SU-DHL-6 (cell line): ENCODE measurements around the gene ZNF341.

Experiments
- H2AFZ ChIP-seq: fragments of 200-600 bp; sonication (generic); 2 replicates; pipeline ENCODE4 v1.6.1; 2014; ENCODE audit warnings: low read depth, mild to moderate bottlenecking, moderate library complexity, mixed read lengths, antibody characterized with exemption, low read length; ENCODE audit not compliant: severe bottlenecking
- H3F3A ChIP-seq: fragments of 200-600 bp; shearing (Covaris generic); 2 replicates; pipeline ENCODE4 v1.6.0; 2016; ENCODE audit warnings: antibody characterized with exemption, mild to moderate bottlenecking; ENCODE audit not compliant: insufficient read depth
- H3K27ac ChIP-seq: fragments of 200-600 bp; sonication (generic); 2 replicates; pipeline ENCODE4 v1.5.1; 2016; ENCODE audit warnings: low read depth, mild to moderate bottlenecking, low read length, moderate library complexity, mixed read lengths
- H3K27me3 ChIP-seq: fragments of 200-600 bp; sonication (generic), shearing (Covaris generic); 2 replicates; pipeline ENCODE4 v1.6.0; 2014; ENCODE audit warnings: mild to moderate bottlenecking, low read length
- H3K36me3 ChIP-seq: fragments of 200-600 bp; sonication (generic); 2 replicates; pipeline ENCODE4 v1.6.1; 2014; ENCODE audit warnings: mild to moderate bottlenecking, low read length, mixed read lengths
- H3K4me2 ChIP-seq: fragments of 300-600, 200-600 bp; shearing (Covaris generic), sonication (generic); 2 replicates; pipeline ENCODE4 v1.6.0; 2014; ENCODE audit warnings: low read length, low read depth, mild to moderate bottlenecking; ENCODE audit not compliant: poor library complexity, severe bottlenecking
- H3K4me3 ChIP-seq: fragments of 200-600 bp; sonication (generic); 2 replicates; pipeline ENCODE4 v1.5.1; 2014; ENCODE audit warnings: antibody characterized with exemption, low read length, mild to moderate bottlenecking, mixed read lengths; ENCODE audit not compliant: insufficient read depth, poor library complexity, severe bottlenecking
- H3K79me2 ChIP-seq: fragments of 200-600 bp; sonication (generic); 2 replicates; pipeline ENCODE4 v1.6.1; 2014; ENCODE audit warnings: mild to moderate bottlenecking, low read length, moderate library complexity; ENCODE audit not compliant: insufficient read depth
- H3K9ac ChIP-seq: fragments of 200-600 bp; sonication (generic); 2 replicates; pipeline ENCODE4 v1.7.0; 2014; ENCODE audit warnings: mild to moderate bottlenecking, low read length
- H3K9me2 ChIP-seq: fragments of 200-600 bp; sonication (generic); replicated peaks from 2 replicates; pipeline ENCODE4 v1.6.1; 2014; ENCODE audit warnings: low read length; ENCODE audit not compliant: insufficient read depth
- H3K9me3 ChIP-seq: fragments of 200-600 bp; sonication (generic); 2 replicates; pipeline ENCODE4 v1.6.1; 2014; ENCODE audit warnings: low read length, mixed read lengths; ENCODE audit not compliant: insufficient read depth
- H4K20me1 ChIP-seq: fragments of 200-600 bp; sonication (generic); 2 replicates; pipeline ENCODE4 v1.6.1; 2014; ENCODE audit warnings: low read depth, mild to moderate bottlenecking, antibody characterized with exemption, low read length, moderate library complexity, mixed read lengths
- CTCF ChIP-seq: fragments of 200-600 bp; sonication (generic); IDR thresholded peaks from one replicate; pipeline ENCODE4 v1.5.1; 2017; ENCODE audit warnings: antibody characterized with exemption, mild to moderate bottlenecking, low read length, moderate library complexity; ENCODE audit not compliant: insufficient read depth, poor library complexity, severe bottlenecking
- EZH2phosphoT487 ChIP-seq: fragments of 200-600 bp; sonication (generic), shearing (Covaris generic); conservative IDR thresholded peaks from 2 replicates; pipeline ENCODE4 v1.6.1; 2018; ENCODE audit warnings: mild to moderate bottlenecking, antibody characterized with exemption, low read length, moderate library complexity, mixed read lengths

The ZNF341 gene

GRCh38 chr20:33828967-33829560, 97.3 kb downstream of the ZNF341 start:
- H2AFZ ChIP-seq: no peak overlapping the region
- H3K36me3 ChIP-seq: no peaks in the 10 kb centered on the region
- peak overlapping the region; percentile 85 for H3K27ac ChIP-seq
- H3K9ac ChIP-seq: peak overlapping the region; percentile 44
- H3K27me3 ChIP-seq: no peaks in the 10 kb centered on the region
- H3K79me2 ChIP-seq: peaks cover 100% of the 10 kb centered on the region
- no peak for TF ChIP-seq CTCF
- TF ChIP-seq EZH2phosphoT487: no peak
- H4K20me1 ChIP-seq: no peaks in the 10 kb centered on the region; the same call in 1 of the 2 replicates
- H3K9me2 ChIP-seq: no peaks in the 10 kb centered on the region
- H3K9me3 ChIP-seq: no peaks in the 10 kb centered on the region
- peak overlapping the region; percentile 57 for H3K4me2 ChIP-seq
- no peak overlapping the region for H3K4me3 ChIP-seq
- peaks cover 19% of the 10 kb centered on the region; the same call in 1 of the 2 replicates for H3F3A ChIP-seq

DNA sequence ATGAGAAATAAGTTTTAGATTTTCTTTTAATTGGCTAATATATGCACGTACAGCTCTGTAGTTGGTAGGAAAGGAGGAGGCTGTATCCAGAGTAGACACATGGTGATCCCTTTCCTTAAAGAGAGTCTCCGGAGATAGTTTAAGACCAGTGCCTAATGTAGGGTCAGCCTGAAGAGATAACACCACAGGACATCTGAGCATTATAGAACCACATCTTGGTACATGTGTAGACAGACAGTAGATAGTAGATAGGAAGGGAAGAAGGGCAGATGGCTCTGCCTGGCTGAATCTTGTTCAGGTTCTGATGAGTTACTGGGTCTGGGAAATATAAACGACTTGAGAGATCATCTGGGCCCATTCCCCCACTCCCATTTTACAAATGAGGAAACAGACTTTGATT, 97.8 kb downstream of the ZNF341 start:
- Histone ChIP-seq H3K4me2 (no peak overlapping the region), H3F3A (peaks cover 19% of the 10 kb centered on the region; the same call in 1 of the 2 replicates), H2AFZ (no peak overlapping the region), H3K27ac (peak overlapping the region; percentile 85; the same call in 1 of the 2 replicates), H3K27me3 (no peaks in the 10 kb centered on the region), H3K9ac (no peak overlapping the region), H3K9me2 (no peaks in the 10 kb centered on the region), H4K20me1 (no peaks in the 10 kb centered on the region), H3K36me3 (no peaks in the 10 kb centered on the region), H3K9me3 (no peaks in the 10 kb centered on the region), H3K4me3 (no peak overlapping the region), H3K79me2 (peaks cover 100% of the 10 kb centered on the region)
- no peak for TF ChIP-seq CTCF
- TF ChIP-seq EZH2phosphoT487: no peak

- H3K4me2 ChIP-seq: no peak overlapping the region
- H3K36me3 ChIP-seq: no peaks in the 10 kb centered on the region; the same call in 1 of the 2 replicates
- H3K4me3 ChIP-seq: no peak overlapping the region
- H3K9me3 ChIP-seq: no peaks in the 10 kb centered on the region
- H3K9me2 ChIP-seq: no peaks in the 10 kb centered on the region
- H3K79me2 ChIP-seq: peaks cover 100% of the 10 kb centered on the region
- no peak overlapping the region for H2AFZ ChIP-seq
- H3K9ac ChIP-seq: no peak overlapping the region
- H3F3A ChIP-seq: peaks cover 19% of the 10 kb centered on the region; the same call in 1 of the 2 replicates
- no peaks in the 10 kb centered on the region for H3K27me3 ChIP-seq
- peak overlapping the region; percentile 85; the same call in 1 of the 2 replicates for H3K27ac ChIP-seq
- no peak for TF ChIP-seq CTCF
- TF ChIP-seq EZH2phosphoT487: no peak
- H4K20me1 ChIP-seq: no peaks in the 10 kb centered on the region
Observed at GRCh38 chr20:33830371-33830770, 98.6 kb downstream of the ZNF341 start.
